Cardiac muscle cell (in vitro differentiated cells and primary cell): ENCODE results near the gene CPNE5. TPM values are rescaled to one million over a fixed set of nuclear protein-coding genes. Genes with fewer than 3 reads are reported as not detected.

Experiments
- DNase-seq, 2 donors: peaks; one replicate each; pipeline versions ENCODE4 v3.0.0 to v3.0.0-alpha.2; 2010 to 2017; ENCODE audit warnings: low read depth in 1 of 2, low spot score in 1 of 2
- H3K27ac ChIP-seq: fragments of 200-600 bp; sonication (generic); 2 replicates; pipeline ENCODE4 v1.5.1; 2016
- H3K27me3 ChIP-seq: fragments of 200-600 bp; sonication (generic); 2 replicates; pipeline ENCODE4 v1.6.0; 2016; ENCODE audit warnings: control low read depth
- H3K36me3 ChIP-seq: fragments of 200-600 bp; sonication (generic); 2 replicates; pipeline ENCODE4 v1.5.1; 2016; ENCODE audit warnings: control low read depth
- H3K4me1 ChIP-seq: fragments of 200-600 bp; sonication (generic); 2 replicates; pipeline ENCODE4 v1.8.1; 2017; ENCODE audit warnings: low read depth, mild to moderate bottlenecking, mixed run types
- H3K4me3 ChIP-seq: fragments of 200-600 bp; sonication (generic); 2 replicates; pipeline ENCODE4 v1.5.1; 2016; ENCODE audit warnings: mild to moderate bottlenecking
- H3K9me3 ChIP-seq: fragments of 200-600 bp; sonication (generic); 2 replicates; pipeline ENCODE4 v1.5.1; 2017; ENCODE audit warnings: low read depth, mild to moderate bottlenecking, control low read depth
- polyA plus RNA-seq: library from polyadenylated mRNA; unstranded; fragments of >200 nt; fragmentation: Nextera tagmentation; extraction: Ambion mirVana; gene quantifications from 2 replicates; pipeline ENCODE4 v1.2.1, GENCODE V29; 2016
- total RNA-seq: library from RNA; depleted of rRNA; stranded (reverse); fragments of >200 nt; gene quantifications from 2 replicates; pipeline ENCODE4 v1.2.3, GENCODE V29; 2016
- TF ChIP-seq, protein P1 (sequence below): IDR thresholded peaks from 2 replicates; pipeline ENCODE4 v1.5.1; 2012; ENCODE audit warnings: low read depth, mild to moderate bottlenecking, low read length

Gene CPNE5
- total and polyA plus RNA-seq, 2 experiments from 2014 or later = 51.6 to 52.1 TPM

DNA sequence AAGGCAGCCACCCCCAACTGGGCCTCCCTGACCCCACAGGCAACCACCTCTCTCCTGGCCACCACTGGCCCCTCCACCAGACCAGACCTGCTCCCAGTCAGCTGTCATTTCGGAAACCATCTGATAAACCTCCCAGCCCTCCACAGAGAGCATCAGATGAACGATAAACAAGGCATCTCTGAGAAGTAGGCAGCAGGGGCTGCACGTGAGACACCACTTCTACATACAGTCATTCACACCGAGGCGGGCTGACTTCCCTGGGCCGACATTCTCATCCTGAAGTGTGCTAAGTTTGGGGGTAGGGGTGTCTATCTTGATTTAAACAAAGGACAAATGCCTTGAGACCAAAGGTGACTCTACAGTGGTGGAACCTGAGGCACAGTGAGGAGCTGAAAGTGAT lies 13.8 kb downstream of the CPNE5 start:
- no peak overlapping the region for H3K27ac ChIP-seq
- DNase-seq = no peak
- H3K4me1 ChIP-seq = no peaks in the 10 kb centered on the region
- no peaks in the 10 kb centered on the region for H3K27me3 ChIP-seq
- no peak overlapping the region for H3K4me3 ChIP-seq
- H3K36me3 ChIP-seq = no peaks in the 10 kb centered on the region
- TF ChIP-seq, protein P1, sequence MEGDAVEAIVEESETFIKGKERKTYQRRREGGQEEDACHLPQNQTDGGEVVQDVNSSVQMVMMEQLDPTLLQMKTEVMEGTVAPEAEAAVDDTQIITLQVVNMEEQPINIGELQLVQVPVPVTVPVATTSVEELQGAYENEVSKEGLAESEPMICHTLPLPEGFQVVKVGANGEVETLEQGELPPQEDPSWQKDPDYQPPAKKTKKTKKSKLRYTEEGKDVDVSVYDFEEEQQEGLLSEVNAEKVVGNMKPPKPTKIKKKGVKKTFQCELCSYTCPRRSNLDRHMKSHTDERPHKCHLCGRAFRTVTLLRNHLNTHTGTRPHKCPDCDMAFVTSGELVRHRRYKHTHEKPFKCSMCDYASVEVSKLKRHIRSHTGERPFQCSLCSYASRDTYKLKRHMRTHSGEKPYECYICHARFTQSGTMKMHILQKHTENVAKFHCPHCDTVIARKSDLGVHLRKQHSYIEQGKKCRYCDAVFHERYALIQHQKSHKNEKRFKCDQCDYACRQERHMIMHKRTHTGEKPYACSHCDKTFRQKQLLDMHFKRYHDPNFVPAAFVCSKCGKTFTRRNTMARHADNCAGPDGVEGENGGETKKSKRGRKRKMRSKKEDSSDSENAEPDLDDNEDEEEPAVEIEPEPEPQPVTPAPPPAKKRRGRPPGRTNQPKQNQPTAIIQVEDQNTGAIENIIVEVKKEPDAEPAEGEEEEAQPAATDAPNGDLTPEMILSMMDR = no peak
- H3K9me3 ChIP-seq = no peaks in the 10 kb centered on the region

DNA sequence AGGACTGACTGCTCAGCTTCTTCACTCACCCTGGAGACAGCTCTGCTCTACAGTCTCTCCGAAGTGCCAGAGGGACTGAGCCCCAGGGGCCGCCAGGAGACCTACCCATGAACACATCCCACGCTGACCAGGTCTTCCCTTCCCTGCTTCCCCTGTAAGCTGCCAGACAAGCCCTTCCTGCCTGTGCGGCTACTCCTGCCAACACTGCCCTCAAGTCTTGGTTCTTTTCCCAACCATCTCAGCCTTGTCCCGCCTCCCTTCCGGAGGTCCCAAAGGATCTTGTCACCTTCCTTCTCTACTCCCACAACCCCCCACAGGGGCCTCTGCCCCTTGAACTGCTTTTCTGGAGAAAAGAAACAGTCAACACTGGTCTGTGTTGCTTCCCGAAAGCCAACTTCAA lies 15.0 kb downstream of the CPNE5 start:
- Histone ChIP-seq H3K4me1 (no peaks in the 10 kb centered on the region), H3K27me3 (no peaks in the 10 kb centered on the region), H3K36me3 (no peaks in the 10 kb centered on the region), H3K27ac (no peak overlapping the region), H3K9me3 (no peaks in the 10 kb centered on the region), H3K4me3 (no peak overlapping the region)
- DNase-seq = peak in 1 of 2 donors; percentile 46
- TF ChIP-seq, protein P1 = no peak

DNA sequence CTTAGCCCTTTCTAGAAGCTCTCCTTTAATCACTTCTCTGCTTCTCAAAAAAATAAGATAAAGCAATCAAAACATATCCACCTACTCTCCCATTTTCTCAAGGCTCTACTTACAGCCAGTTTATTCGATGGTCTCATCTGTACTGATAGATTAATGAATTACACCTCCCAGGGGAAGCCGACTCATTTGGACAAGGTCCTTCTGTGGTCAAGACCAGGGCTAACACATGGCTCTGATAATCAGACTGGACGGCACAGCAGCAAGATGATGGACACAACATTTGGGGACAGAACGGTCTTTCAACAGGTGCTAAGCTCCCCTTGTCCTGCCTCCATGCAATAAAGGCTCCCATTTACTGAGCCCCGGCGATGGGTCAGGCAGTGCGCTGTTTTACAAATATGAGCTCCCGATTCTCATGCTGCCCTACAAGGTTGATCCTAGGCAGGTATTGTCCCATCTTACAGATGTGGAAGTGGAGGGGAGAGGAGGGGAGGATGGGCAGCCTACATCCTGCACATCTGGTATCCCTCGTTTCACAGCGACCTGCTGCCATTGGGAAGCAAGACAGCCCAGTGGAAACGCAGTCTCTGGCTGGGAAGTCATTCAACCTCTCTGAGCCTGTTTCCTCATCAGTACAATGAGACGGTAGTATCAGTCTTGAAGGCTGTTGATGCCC lies 15.7 kb downstream of the CPNE5 start:
- Histone ChIP-seq H3K27me3 (no peaks in the 10 kb centered on the region), H3K36me3 (no peaks in the 10 kb centered on the region), H3K4me1 (no peaks in the 10 kb centered on the region), H3K4me3 (no peak overlapping the region), H3K27ac (no peak overlapping the region), H3K9me3 (no peaks in the 10 kb centered on the region)
- TF ChIP-seq, protein P1 = no peak
- DNase-seq = no peak

DNA sequence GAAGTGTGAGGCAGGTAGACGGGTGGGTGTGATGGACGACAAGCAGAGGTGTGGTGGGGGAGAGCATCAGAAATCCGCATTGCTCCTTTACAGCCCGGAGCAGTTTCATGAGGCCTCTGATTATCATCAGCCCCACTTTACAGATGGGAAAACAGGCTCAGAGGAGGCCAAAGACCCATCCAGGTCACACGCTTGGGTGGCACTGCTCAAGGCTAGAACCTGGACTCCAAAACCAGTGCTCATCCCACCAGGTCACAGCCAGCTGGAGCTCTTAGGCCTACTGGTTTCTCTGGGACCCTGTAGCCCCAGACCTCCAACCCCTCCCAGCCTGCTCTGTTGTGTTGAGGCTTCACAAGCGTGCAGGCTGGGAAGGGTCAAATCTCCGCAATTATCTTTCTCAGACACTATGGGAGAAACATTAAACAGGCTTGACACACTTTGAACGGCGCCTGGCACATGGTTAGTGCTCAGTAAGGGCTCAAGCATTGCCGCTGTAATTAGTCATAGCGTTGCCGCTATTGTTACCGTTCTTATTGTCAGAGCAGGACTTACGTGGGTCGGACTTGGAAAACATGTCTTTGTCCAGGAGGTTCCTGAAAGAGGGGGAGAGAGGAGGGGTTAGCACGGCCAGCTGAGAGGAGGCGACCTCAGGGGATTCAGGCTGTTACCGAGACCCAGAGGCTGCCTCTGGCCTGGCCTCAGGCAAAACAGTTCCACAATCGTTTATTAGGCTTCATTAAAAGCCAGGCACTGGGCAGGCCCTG lies 16.6 kb downstream of the CPNE5 start:
- Histone ChIP-seq H3K4me1 (no peaks in the 10 kb centered on the region), H3K9me3 (no peaks in the 10 kb centered on the region), H3K27ac (no peak overlapping the region), H3K27me3 (no peaks in the 10 kb centered on the region), H3K4me3 (no peak overlapping the region), H3K36me3 (no peaks in the 10 kb centered on the region)
- TF ChIP-seq, protein P1 = no peak
- peak in 1 of 2 donors; percentile 42 for DNase-seq

DNA sequence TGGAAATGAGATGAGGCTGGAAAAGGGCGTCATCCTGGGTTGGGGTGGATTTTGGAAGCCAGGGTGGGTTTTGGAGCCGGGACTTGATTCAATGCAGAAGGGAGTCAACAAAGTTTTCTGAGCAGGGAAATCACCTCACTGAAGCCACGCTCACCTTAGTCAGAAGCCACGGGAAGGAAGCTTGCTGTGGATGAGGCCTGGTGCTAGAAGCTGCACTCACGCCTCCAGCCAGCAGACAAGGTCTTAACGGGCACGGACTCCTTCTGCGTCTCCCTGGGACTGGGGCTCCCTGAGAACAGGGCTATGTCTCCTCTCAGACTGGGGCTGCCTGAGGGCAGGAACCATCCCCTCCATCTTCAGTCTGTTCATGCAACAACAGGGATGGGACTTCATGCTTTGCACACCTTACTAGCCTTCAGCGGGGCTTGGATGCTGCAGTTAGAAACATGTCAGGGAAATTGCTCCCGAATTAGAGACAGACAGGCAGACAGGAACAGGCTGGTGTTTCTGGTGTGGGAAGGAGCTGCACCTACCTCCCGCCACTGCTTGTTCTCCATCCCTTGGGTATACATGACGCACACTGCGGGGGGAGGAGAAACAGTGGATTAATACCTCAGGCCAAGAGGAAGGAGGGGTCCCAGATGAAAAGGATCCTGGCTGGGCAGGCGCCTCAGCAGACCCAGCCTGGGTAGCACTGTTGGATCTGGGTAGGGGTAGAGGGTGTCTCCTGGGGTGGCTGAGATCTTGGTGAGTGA lies 17.5 kb downstream of the CPNE5 start:
- H3K4me3 ChIP-seq = no peak overlapping the region
- H3K36me3 ChIP-seq = no peaks in the 10 kb centered on the region
- no peaks in the 10 kb centered on the region for H3K27me3 ChIP-seq
- no peak overlapping the region for H3K27ac ChIP-seq
- no peaks in the 10 kb centered on the region for H3K9me3 ChIP-seq
- DNase-seq = no peak
- no peaks in the 10 kb centered on the region for H3K4me1 ChIP-seq
- TF ChIP-seq, protein P1 = no peak
